ENCODE measurements around the gene CDYL.

DNA sequence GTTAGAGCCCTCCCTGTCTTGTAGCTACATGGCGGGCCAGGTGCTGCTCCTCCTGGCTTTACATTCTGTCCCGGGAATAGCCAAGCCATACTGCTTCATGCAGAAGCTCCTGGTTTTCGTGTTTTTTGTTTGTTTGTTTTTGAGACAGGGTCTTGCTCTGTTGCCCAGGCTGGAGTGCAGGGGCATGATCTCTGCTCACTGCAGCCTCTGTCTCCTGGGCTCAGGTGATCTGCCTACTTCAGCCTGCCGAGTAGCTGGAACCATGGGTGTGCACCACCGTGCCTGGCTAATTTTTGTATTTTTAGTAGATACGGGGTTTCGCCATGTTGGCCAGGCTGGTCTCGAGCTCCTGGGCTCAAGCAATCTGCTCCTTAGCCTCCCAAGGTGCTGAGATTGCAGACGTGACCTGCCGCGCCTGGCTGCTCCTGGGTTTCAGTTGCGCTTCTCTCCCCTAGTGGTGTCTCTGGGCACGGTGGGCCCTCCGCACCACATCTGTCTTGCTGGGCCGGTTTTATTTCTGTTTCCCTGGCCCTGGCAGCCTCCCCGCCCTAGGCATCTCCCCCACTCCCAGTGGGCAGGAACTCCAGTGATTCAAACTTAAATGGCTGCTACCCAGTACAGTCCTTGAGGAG, 12.9 kb downstream of the CDYL start:
- TF ChIP-seq, protein P1, sequence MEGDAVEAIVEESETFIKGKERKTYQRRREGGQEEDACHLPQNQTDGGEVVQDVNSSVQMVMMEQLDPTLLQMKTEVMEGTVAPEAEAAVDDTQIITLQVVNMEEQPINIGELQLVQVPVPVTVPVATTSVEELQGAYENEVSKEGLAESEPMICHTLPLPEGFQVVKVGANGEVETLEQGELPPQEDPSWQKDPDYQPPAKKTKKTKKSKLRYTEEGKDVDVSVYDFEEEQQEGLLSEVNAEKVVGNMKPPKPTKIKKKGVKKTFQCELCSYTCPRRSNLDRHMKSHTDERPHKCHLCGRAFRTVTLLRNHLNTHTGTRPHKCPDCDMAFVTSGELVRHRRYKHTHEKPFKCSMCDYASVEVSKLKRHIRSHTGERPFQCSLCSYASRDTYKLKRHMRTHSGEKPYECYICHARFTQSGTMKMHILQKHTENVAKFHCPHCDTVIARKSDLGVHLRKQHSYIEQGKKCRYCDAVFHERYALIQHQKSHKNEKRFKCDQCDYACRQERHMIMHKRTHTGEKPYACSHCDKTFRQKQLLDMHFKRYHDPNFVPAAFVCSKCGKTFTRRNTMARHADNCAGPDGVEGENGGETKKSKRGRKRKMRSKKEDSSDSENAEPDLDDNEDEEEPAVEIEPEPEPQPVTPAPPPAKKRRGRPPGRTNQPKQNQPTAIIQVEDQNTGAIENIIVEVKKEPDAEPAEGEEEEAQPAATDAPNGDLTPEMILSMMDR (conservative IDR thresholded peaks at IDR 0.05), result no peak
- TF ChIP-seq EZH2 (IDR thresholded peaks at IDR 0.05; ENCODE audit: low read depth), result no peak

Measured in PC-9 (cell line).